Brain microvascular endothelial cell (primary cell): ENCODE data around the gene DESI1.
"Not testable (repeated sequence)": the region's sequence is repeated elsewhere in the genome, so short reads cannot be mapped to it uniquely, and the experiment has no call there.

Source experiments
- DNase-seq: peaks from one replicate; pipeline ENCODE4 v3.0.0-alpha.2; 2020
- H3K27ac ChIP-seq: fragments of 250-450 bp; sonication (Bioruptor Pico); 2 replicates; pipeline ENCODE4 v1.5.1; 2020; ENCODE audit warnings: mild to moderate bottlenecking, moderate library complexity
- H3K27me3 ChIP-seq: fragments of 250-450 bp; sonication (Bioruptor Pico); replicated peaks from 2 replicates; pipeline ENCODE4 v1.5.1; 2020; ENCODE audit warnings: mild to moderate bottlenecking
- H3K36me3 ChIP-seq: fragments of 250-450 bp; sonication (Bioruptor Pico); replicated peaks from 2 replicates; pipeline ENCODE4 v1.5.1; 2020; ENCODE audit warnings: mild to moderate bottlenecking
- H3K4me3 ChIP-seq: 2 replicates; pipeline ENCODE4 v1.5.1; 2011; ENCODE audit warnings: low read depth, mild to moderate bottlenecking, control low read depth, low read length, moderate library complexity
- in situ Hi-C: cut with HindIII; loops from 2 replicates; pipeline ENCODE4 v1.10.0; 2017; ENCODE audit warnings: low sequenced_read_pairs, low pct_ligation_motif_present
- TF ChIP-seq, protein P1 (sequence below): IDR thresholded peaks from 2 replicates; pipeline ENCODE4 v1.5.1; 2011; ENCODE audit warnings: low read depth, mild to moderate bottlenecking, moderate library complexity, low read length, control low read depth, inconsistent platforms; ENCODE audit errors: missing control alignments

Gene DESI1

DNA sequence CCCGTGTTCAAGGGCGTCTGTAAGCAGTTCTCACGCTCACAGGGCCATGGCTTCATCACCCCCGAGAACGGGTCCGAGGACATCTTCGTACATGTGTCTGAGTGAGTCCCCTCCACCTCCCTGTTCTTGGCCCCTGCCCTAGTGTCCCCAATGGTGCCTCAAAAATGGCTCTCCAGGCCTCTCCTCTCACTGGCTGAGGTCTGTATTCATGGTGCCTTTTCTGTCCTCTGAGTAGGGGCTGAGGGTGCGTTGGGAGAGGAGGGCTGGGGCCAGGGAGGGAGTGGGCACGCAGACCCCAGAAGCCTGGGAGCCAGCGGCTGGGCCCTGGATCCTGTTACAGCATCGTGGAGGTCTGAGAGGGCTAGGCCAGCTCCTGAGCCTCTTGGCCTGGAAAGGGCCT is 47.2 kb downstream of the DESI1 start:
- peaks cover 10% of the 10 kb centered on the region for H3K36me3 ChIP-seq
- in situ Hi-C loops = no loop called here
- H3K27ac ChIP-seq = no peak overlapping the region
- H3K4me3 ChIP-seq = no peak overlapping the region
- no peak for DNase-seq
- no peaks in the 10 kb centered on the region for H3K27me3 ChIP-seq
- TF ChIP-seq, protein P1, sequence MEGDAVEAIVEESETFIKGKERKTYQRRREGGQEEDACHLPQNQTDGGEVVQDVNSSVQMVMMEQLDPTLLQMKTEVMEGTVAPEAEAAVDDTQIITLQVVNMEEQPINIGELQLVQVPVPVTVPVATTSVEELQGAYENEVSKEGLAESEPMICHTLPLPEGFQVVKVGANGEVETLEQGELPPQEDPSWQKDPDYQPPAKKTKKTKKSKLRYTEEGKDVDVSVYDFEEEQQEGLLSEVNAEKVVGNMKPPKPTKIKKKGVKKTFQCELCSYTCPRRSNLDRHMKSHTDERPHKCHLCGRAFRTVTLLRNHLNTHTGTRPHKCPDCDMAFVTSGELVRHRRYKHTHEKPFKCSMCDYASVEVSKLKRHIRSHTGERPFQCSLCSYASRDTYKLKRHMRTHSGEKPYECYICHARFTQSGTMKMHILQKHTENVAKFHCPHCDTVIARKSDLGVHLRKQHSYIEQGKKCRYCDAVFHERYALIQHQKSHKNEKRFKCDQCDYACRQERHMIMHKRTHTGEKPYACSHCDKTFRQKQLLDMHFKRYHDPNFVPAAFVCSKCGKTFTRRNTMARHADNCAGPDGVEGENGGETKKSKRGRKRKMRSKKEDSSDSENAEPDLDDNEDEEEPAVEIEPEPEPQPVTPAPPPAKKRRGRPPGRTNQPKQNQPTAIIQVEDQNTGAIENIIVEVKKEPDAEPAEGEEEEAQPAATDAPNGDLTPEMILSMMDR = no peak

- in situ Hi-C loops = not testable (repeated sequence)
These were observed 48.5 kb downstream of the DESI1 start for GRCh38 chr22:41572305-41572704.

GRCh38 chr22:41571786-41572185 is 49.1 kb downstream of the DESI1 start:
- Histone ChIP-seq H3K27ac (no peak overlapping the region), H3K27me3 (no peaks in the 10 kb centered on the region), H3K36me3 (peaks cover 4% of the 10 kb centered on the region), H3K4me3 (no peak overlapping the region)
- DNase-seq = no peak
- in situ Hi-C loops = no loop called here
- TF ChIP-seq, protein P1 = no peak

More at GRCh38 chr22:41572305-41572704, 48.5 kb downstream of the DESI1 start:
- H3K27ac ChIP-seq, H3K36me3 ChIP-seq, H3K4me3 ChIP-seq, DNase-seq, H3K27me3 ChIP-seq: not testable (repeated sequence)

- no peak for DNase-seq
- Histone ChIP-seq H3K27me3 (no peaks in the 10 kb centered on the region), H3K27ac (no peak overlapping the region), H3K36me3 (no peaks in the 10 kb centered on the region), H3K4me3 (no peak overlapping the region)
- in situ Hi-C loops = no loop called here
- TF ChIP-seq, protein P1 = no peak
These were observed 50.6 kb downstream of the DESI1 start for GRCh38 chr22:41570221-41570620.

GRCh38 chr22:41568811-41569210 is 52.0 kb downstream of the DESI1 start:
- in situ Hi-C loops = no loop called here
- TF ChIP-seq, protein P1 = no peak
- Histone ChIP-seq H3K27me3 (no peaks in the 10 kb centered on the region), H3K36me3 (no peaks in the 10 kb centered on the region), H3K27ac (no peak overlapping the region), H3K4me3 (no peak overlapping the region)
- no peak for DNase-seq

DNA sequence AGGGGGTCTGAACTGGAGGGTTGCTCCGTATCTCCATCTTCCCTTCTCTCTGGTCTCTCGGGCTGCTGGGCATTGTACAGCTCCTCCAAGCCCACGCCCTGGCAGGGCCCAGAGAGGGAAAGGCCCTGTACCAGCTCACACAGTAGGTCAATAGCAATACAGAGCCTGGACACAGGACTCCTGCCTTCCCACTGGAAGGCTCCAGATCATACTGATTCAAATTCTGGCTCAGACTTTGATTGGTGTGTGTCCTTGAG is 53.4 kb downstream of the DESI1 start:
- in situ Hi-C loops = no loop called here
- H3K27me3 ChIP-seq = no peaks in the 10 kb centered on the region
- no peak for DNase-seq
- no peaks in the 10 kb centered on the region for H3K36me3 ChIP-seq
- no peak overlapping the region for H3K27ac ChIP-seq
- TF ChIP-seq, protein P1 = no peak
- no peak overlapping the region for H3K4me3 ChIP-seq
